Natural killer cell (primary cell): ENCODE measurements around the gene EFNA3. TPM values are rescaled to one million over a fixed set of nuclear protein-coding genes. Genes with fewer than 3 reads are reported as not detected.

Experiments
- ATAC-seq, 3 donors: fragments of 150-1000 bp in 2 of 3; fragments of 200-7000 bp in 1 of 3; cut with Tn5 transposase; 1 replicate in 1 of 3; 2 replicates in 2 of 3; pipeline ENCODE4 v1.10.0; 2021; ENCODE audit warnings: mild to moderate bottlenecking in 2 of 3, moderate library complexity in 2 of 3
- DNase-seq, 2 donors: peaks; one replicate each; pipeline versions ENCODE4 v3.0.0 to v3.0.0-alpha.2; 2013 to 2021; ENCODE audit warnings: mixed read lengths in 1 of 2
- H3K27ac ChIP-seq: one replicate; pipeline ENCODE4 v1.5.1; 2013; ENCODE audit warnings: mild to moderate bottlenecking, low read length
- H3K27me3 ChIP-seq: one replicate; pipeline ENCODE4 v1.6.1; 2013; ENCODE audit warnings: low read length; ENCODE audit not compliant: control insufficient read depth, insufficient read depth
- H3K36me3 ChIP-seq: one replicate; pipeline ENCODE4 v1.6.1; 2013; ENCODE audit warnings: low read length; ENCODE audit not compliant: control insufficient read depth, insufficient read depth
- H3K4me1 ChIP-seq: one replicate; pipeline ENCODE4 v1.6.1; 2013; ENCODE audit warnings: low read length; ENCODE audit not compliant: control insufficient read depth, insufficient read depth
- H3K4me3 ChIP-seq: one replicate; pipeline ENCODE4 v1.5.1; 2013; ENCODE audit warnings: low read length
- H3K9me3 ChIP-seq: one replicate; pipeline ENCODE4 v1.6.1; 2013; ENCODE audit warnings: low read length; ENCODE audit not compliant: control insufficient read depth, insufficient read depth
- H3K27ac Mint-ChIP-seq, 2 donors: one replicate each; pipeline ENCODE4 v1.8.0; 2022; ENCODE audit warnings: mild to moderate bottlenecking in 2 of 2, mixed read lengths in 2 of 2, moderate library complexity in 1 of 2
- H3K27me3 Mint-ChIP-seq, 2 donors: one replicate each; pipeline ENCODE4 v1.8.0; 2022; ENCODE audit warnings: low read depth in 2 of 2, mixed read lengths in 2 of 2
- H3K36me3 Mint-ChIP-seq: one replicate; pipeline ENCODE4 v1.8.0; 2022; ENCODE audit warnings: mixed read lengths
- H3K4me1 Mint-ChIP-seq, 2 donors: one replicate each; pipeline ENCODE4 v1.8.0; 2022; ENCODE audit warnings: mixed read lengths in 2 of 2
- H3K4me3 Mint-ChIP-seq: one replicate; pipeline ENCODE4 v1.8.0; 2022; ENCODE audit warnings: mild to moderate bottlenecking, moderate library complexity, mixed read lengths
- H3K9me3 Mint-ChIP-seq, 2 donors: one replicate each; pipeline ENCODE4 v1.8.0; 2022; ENCODE audit warnings: mixed read lengths in 2 of 2
- CTCF ChIP-seq: fragments of 200-600 bp; IDR thresholded peaks from one replicate; pipeline ENCODE4 v1.8.0; 2022; ENCODE audit warnings: antibody characterized with exemption
- WGBS: methylation state at CpG from one replicate; pipeline ENCODE4 v1.1.7; 2013; ENCODE audit warnings: missing lambda C conversion rate; ENCODE audit not compliant: insufficient coverage; 5-methylcytosine and 5-hydroxymethylcytosine counted together
- intact Hi-C: fragments of 100-400 bp; cut with micrococcal nuclease; formaldehyde crosslinking; loops from one replicate; pipeline ENCODE4 v1.14.2; 2022
- total RNA-seq, 4 donors: library from RNA; stranded (reverse); fragments of 120-200 nt in 1 of 4; gene quantifications; one replicate each; pipeline versions ENCODE4 v1.2.3 to v1.2.4, GENCODE V29; 2013 to 2022

EFNA3 gene
- total RNA-seq, 3 donors from 2014 or later (not counting 1 experiment from before 2014, with no cell fraction given): 0.52 to 1.1 (median 0.68) TPM

GRCh38 chr1:155066777-155067176 is 11.9 kb upstream of the EFNA3 start:
- H3K27ac ChIP-seq: no peak overlapping the region
- no peaks in the 10 kb centered on the region for H3K36me3 Mint-ChIP-seq
- H3K27me3 Mint-ChIP-seq: no peaks in the 10 kb centered on the region
- H3K4me1 Mint-ChIP-seq: peaks cover 20 to 61% of the 10 kb centered on the region in 2 donors
- H3K36me3 ChIP-seq: peaks cover 5% of the 10 kb centered on the region
- ATAC-seq: no peak
- intact Hi-C loops: no loop called here
- DNase-seq: no peak
- no peak overlapping the region for H3K4me3 Mint-ChIP-seq
- no peak overlapping the region for H3K4me3 ChIP-seq
- no peak overlapping the region for H3K27ac Mint-ChIP-seq
- H3K9me3 Mint-ChIP-seq: no peaks in the 10 kb centered on the region
- no peaks in the 10 kb centered on the region for H3K27me3 ChIP-seq
- 95% methylated on average over 8 of the region's 8 CpGs for WGBS
- no peak for TF ChIP-seq CTCF
- H3K9me3 ChIP-seq: no peaks in the 10 kb centered on the region
- H3K4me1 ChIP-seq: peaks cover 56% of the 10 kb centered on the region

- ATAC-seq: no peak
- H3K4me1 Mint-ChIP-seq: peaks cover 16 to 48% of the 10 kb centered on the region in 2 donors
- Histone ChIP-seq H3K36me3 (peaks cover 5% of the 10 kb centered on the region), H3K27ac (no peak overlapping the region), H3K9me3 (no peaks in the 10 kb centered on the region), H3K27me3 (no peaks in the 10 kb centered on the region), H3K4me1 (peaks cover 42% of the 10 kb centered on the region), H3K4me3 (no peak overlapping the region)
- no peaks in the 10 kb centered on the region for H3K36me3 Mint-ChIP-seq
- 97% methylated on average over 3 of the region's 3 CpGs for WGBS
- no peak for DNase-seq
- no peak overlapping the region for H3K4me3 Mint-ChIP-seq
- no peaks in the 10 kb centered on the region for H3K27me3 Mint-ChIP-seq
- intact Hi-C loops: no loop called here
- no peak for TF ChIP-seq CTCF
- no peaks in the 10 kb centered on the region for H3K9me3 Mint-ChIP-seq
- H3K27ac Mint-ChIP-seq: no peak overlapping the region
Observed at GRCh38 chr1:155068599-155068998, 10.0 kb upstream of the EFNA3 start.

GRCh38 chr1:155069551-155070157 is 9.0 kb upstream of the EFNA3 start:
- Histone ChIP-seq H3K9me3 (no peaks in the 10 kb centered on the region), H3K4me3 (no peak overlapping the region), H3K27ac (peak overlapping the region; percentile 46), H3K27me3 (no peaks in the 10 kb centered on the region), H3K36me3 (peaks cover 5% of the 10 kb centered on the region), H3K4me1 (peaks cover 39% of the 10 kb centered on the region)
- Mint-ChIP-seq H3K4me1 (peaks cover 8 to 44% of the 10 kb centered on the region in 2 donors), H3K36me3 (no peaks in the 10 kb centered on the region), H3K27ac (peak overlapping the region in 1 of 2 donors; percentile 33), H3K9me3 (no peaks in the 10 kb centered on the region), H3K27me3 (no peaks in the 10 kb centered on the region), H3K4me3 (no peak overlapping the region)
- no peak for TF ChIP-seq CTCF
- WGBS: 71% methylated on average over 5 of the region's 7 CpGs
- ATAC-seq (no peak), DNase-seq (no peak)
- intact Hi-C loops: loop anchor here (2.0 kb wide), 1 partner anchor 15 kb away; no protein-coding TSS in a partner anchor
